ENCODE measurements around the gene UPF3A.

DNA sequence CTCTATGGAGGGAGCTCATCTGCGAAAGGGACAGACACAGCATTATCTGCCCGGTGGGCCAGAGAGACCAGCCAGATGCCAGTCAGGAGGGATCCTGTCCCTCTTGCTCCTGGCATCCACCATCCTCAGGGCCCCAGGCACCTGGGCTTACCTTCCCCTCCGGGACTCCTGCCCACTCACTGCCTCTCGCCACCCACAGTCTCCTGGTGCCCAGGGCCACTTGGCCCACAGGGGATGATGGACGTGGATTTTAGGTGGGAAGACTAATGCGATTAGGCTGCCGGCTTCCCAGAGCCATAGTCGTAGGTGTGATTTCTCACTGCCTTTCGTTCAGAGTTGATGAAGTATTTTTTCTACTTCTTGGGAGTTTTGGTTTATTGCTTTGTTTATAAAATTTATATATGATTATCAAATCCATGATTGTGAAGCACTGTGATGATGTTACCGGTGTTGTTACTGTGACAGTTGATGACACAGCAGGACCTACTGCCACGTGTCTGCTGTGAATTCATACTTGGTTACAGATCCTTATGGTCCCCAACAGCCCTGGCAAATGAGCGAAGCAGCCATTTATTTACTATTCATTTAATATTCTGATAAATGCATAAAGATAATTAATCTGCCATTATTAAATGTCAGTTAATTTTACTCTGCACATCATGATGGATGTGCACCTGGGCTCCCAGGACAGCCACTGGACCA is 18.4 kb downstream of the UPF3A start:
- TF ChIP-seq, protein P1, sequence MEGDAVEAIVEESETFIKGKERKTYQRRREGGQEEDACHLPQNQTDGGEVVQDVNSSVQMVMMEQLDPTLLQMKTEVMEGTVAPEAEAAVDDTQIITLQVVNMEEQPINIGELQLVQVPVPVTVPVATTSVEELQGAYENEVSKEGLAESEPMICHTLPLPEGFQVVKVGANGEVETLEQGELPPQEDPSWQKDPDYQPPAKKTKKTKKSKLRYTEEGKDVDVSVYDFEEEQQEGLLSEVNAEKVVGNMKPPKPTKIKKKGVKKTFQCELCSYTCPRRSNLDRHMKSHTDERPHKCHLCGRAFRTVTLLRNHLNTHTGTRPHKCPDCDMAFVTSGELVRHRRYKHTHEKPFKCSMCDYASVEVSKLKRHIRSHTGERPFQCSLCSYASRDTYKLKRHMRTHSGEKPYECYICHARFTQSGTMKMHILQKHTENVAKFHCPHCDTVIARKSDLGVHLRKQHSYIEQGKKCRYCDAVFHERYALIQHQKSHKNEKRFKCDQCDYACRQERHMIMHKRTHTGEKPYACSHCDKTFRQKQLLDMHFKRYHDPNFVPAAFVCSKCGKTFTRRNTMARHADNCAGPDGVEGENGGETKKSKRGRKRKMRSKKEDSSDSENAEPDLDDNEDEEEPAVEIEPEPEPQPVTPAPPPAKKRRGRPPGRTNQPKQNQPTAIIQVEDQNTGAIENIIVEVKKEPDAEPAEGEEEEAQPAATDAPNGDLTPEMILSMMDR (conservative IDR thresholded peaks at IDR 0.05), result no peak
- TF ChIP-seq ZFX (IDR thresholded peaks at IDR 0.05), result no peak
